GM19397 (cell line): ENCODE measurements around the gene ZDHHC14.
A peak's percentile ranks its signal among the peaks of the same experiment; 100 is the strongest.
"Not testable (repeated sequence)": the region's sequence is repeated elsewhere in the genome, so short reads cannot be mapped to it uniquely, and the experiment has no call there.

ENCODE experiments used
- ATAC-seq: cut with Tn5 transposase; IDR thresholded peaks from one replicate; pipeline ENCODE4 v1.9.1; 2021; ENCODE audit warnings: mild to moderate bottlenecking, moderate library complexity; ENCODE audit not compliant: unreplicated experiment

ZDHHC14 gene

GRCh38 chr6:157561929-157562810 lies 181.2 kb downstream of the ZDHHC14 start:
- peak; percentile 38 for ATAC-seq

- no peak for ATAC-seq
Measured at GRCh38 chr6:157562997-157563396, 182.0 kb downstream of the ZDHHC14 start.

GRCh38 chr6:157563611-157564284 lies 182.8 kb downstream of the ZDHHC14 start:
- ATAC-seq: peak; percentile 58

GRCh38 chr6:157568702-157569101 lies 187.7 kb downstream of the ZDHHC14 start:
- no peak for ATAC-seq

GRCh38 chr6:157569543-157569942 lies 188.6 kb downstream of the ZDHHC14 start:
- ATAC-seq: no peak

GRCh38 chr6:157570104-157570503 lies 189.1 kb downstream of the ZDHHC14 start:
- no peak for ATAC-seq

GRCh38 chr6:157570752-157571151 lies 189.8 kb downstream of the ZDHHC14 start:
- no peak for ATAC-seq

GRCh38 chr6:157571269-157571668 lies 190.3 kb downstream of the ZDHHC14 start:
- ATAC-seq: peak; percentile 63

GRCh38 chr6:157571950-157572349 lies 191.0 kb downstream of the ZDHHC14 start:
- ATAC-seq: no peak

- ATAC-seq: no peak
Measured at GRCh38 chr6:157574851-157575424, 193.9 kb downstream of the ZDHHC14 start.

GRCh38 chr6:157575436-157576145 lies 194.6 kb downstream of the ZDHHC14 start:
- ATAC-seq: no peak

- ATAC-seq: not testable (repeated sequence)
Measured at GRCh38 chr6:157576991-157577390, 196.0 kb downstream of the ZDHHC14 start.

- ATAC-seq: not testable (repeated sequence)
Measured at GRCh38 chr6:157578527-157578926, 197.5 kb downstream of the ZDHHC14 start.

- no peak for ATAC-seq
Measured at GRCh38 chr6:157579467-157580031, 198.6 kb downstream of the ZDHHC14 start.

GRCh38 chr6:157584036-157584435 lies 203.0 kb downstream of the ZDHHC14 start:
- ATAC-seq: no peak

GRCh38 chr6:157585274-157586087 lies 204.5 kb downstream of the ZDHHC14 start:
- no peak for ATAC-seq

GRCh38 chr6:157586088-157586414 lies 205.1 kb downstream of the ZDHHC14 start:
- no peak for ATAC-seq

GRCh38 chr6:157586476-157587126 lies 205.6 kb downstream of the ZDHHC14 start:
- ATAC-seq: no peak

- ATAC-seq: no peak
Measured at GRCh38 chr6:157587127-157587926, 206.3 kb downstream of the ZDHHC14 start.
